Activated CD4-positive, alpha-beta T cell treated with anti-CD3 and anti-CD28 coated beads, Interleukin-10, Interleukin-2, amounts not matched to agents 100 ng/mL and 50 ng/mL, durations not matched to agents 16 hours and 8 hours (primary cell): ENCODE data around the gene RRBP1.
A peak's percentile ranks its signal among the peaks of the same experiment; 100 is the strongest.

ENCODE experiments used
- DNase-seq: peaks from one replicate; pipeline ENCODE4 v3.0.0-alpha.2; 2020

RRBP1 gene

DNA sequence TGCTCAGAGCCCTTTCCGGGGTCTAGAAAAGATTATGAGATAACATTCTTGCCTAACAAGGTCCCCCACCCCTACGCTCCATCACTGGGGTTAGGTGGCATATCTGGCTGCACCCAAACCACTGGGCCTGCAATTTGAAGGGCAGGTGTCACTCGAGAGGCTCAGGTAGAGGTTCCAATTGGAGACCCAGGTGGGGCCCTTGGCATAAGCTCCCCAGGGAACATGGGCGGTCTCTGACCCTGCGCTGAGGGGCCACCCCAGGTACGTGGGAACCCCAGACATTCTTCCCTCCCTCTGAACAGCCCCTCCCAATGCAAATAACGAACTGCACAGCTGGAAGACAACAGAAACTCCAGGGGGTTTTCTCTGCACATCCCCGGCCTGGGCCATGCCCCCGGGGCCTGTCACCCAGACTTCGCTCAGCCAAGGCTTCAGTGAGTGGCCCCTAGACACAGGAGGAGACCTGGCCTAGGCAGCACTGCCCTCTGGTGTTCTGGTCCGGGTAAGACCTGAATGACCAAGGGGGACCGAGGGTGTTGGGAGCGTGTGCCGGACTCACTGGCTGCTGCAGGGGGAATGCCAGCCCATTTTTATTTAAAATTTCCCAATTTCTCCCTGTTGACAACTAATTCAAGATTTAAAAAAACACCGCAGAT, 64.7 kb downstream of the RRBP1 start:
- DNase-seq = peak; percentile 53

GRCh38 chr20:17616480-17617211, 65.4 kb downstream of the RRBP1 start:
- DNase-seq = no peak

GRCh38 chr20:17615645-17616479, 66.2 kb downstream of the RRBP1 start:
- no peak for DNase-seq

DNA sequence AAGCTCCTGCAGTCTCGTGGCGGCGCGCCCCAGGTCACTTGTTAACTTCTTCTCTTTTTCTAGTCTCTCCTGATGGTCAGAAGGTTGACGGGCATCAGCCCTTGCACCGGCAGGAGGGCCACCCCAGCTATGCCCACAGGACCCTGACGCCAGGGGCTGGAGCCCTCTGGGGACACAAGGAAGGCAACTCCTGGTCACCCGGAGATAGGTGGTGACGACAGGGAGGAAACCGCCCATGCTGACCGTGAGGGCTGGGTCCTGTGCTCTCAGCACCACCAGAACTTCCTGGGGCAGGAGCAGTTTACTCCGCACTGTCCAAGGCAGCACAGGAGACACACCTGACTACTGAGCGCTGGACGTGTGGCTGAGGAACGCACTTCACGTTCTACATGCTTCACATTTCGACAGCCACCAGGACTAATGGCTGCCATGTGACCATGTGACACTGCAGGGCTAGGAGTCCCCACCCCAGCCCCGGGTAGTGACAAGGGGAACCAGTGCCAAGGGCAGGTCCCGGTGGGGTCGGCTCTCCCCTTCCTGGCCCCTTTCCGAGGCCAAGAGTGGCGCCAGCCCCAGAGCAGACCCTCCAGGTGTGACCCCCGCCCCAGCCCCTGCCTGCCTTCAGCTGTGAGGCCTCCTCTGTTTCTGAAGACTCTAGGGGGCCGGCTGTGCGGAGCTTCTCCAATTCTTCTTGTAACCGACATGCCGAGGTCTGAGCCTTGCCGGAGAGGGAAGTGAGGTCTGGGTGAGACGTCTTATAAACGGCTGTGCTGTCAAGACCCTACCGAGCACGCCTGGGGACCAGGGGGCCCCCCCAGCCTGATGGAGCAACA, 67.0 kb downstream of the RRBP1 start:
- no peak for DNase-seq

GRCh38 chr20:17614176-17614811, 67.7 kb downstream of the RRBP1 start:
- no peak for DNase-seq

GRCh38 chr20:17613328-17614175, 68.5 kb downstream of the RRBP1 start:
- DNase-seq = no peak

DNA sequence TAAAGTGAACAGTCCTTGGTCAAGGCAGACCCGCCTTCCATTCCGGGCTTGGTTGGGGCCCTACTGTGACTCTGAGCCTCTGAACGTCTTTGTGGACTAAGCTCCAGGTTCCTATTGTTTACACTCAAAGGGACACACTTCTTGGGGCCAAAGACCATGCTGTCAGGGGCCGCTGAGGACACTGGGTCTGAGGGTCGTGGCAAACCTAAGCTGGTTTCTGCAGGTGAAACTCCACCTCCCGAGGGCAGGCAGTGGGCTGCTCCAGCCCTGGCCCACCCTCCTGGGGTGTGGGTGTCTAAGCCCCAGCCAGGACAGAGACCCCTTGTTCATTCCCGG, 69.1 kb downstream of the RRBP1 start:
- no peak for DNase-seq

DNA sequence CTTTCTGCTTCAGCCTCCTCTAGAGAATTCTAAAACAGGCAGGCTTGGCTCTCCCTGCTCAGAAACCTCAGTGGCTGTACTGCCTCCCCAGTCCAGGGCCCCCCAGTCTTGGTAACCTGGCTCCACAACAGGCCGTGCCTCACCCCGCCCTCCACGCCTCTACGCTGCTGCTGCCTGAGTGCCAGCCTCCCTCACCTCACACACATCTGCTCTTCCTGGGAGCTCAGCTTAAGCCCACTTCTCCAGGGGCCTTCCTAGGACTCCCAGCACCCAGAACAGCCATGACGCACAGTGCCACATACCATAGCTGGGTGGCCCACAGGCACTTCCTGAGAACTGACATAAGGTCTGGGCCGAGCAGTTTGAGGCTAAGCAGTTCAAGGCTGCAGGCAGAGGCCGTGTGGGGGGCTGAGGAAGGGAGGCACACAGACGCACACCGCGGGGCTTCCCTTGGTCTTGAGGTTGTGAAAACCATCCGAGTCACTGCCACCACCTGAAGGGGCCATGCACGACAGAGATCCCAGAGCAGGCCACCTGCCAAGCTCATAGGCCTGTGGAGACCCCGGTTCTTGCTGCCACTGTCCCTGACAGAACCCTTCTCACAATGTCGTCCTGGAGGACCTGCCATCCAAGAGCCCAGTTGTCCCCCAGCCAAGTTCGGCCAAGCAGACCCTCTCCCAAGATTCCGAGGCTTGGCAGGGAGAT, 69.6 kb downstream of the RRBP1 start:
- peak; percentile 13 for DNase-seq

DNA sequence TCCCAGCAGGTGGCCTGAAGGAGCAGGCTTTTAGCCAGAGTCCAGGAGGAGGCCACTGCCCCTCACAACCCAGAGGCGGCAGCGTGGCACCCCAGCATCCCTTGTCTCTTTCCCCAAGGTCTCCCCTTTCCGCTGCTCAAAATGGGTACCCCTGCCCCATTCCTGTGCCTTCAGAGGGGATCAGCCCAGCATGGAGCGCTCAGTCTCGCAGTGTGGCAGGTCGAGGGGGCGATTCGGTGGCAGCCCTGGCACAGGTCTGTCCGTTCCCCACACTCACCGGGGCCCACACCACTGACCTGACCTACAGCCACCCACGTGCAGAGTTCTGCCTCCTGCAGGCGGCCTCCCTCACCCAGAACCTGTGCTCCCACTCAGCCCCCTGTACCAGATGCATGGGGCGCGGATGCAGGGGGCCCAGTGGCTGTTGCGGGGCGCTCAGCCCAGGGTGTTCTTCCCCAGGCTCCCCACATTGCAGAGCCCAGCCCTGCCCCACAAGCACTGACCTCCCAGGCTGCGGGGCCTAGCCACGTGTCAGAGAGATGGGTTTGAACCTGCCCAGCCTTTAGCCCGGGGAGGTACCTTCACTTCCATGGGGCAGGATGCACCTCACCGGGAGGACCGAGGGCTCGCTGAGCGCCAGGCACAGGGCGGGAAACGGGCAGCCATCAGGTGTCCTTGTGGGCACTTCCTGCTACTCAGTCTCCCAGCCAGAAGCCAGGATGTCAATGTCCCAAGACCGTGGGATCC, 70.3 kb downstream of the RRBP1 start:
- no peak for DNase-seq

GRCh38 chr20:17611290-17611539, 70.8 kb downstream of the RRBP1 start:
- DNase-seq = peak; percentile 30

GRCh38 chr20:17610566-17611289, 71.3 kb downstream of the RRBP1 start:
- DNase-seq = peak; percentile 63

- DNase-seq = no peak
Observed at GRCh38 chr20:17609811-17610377, 72.1 kb downstream of the RRBP1 start.

DNA sequence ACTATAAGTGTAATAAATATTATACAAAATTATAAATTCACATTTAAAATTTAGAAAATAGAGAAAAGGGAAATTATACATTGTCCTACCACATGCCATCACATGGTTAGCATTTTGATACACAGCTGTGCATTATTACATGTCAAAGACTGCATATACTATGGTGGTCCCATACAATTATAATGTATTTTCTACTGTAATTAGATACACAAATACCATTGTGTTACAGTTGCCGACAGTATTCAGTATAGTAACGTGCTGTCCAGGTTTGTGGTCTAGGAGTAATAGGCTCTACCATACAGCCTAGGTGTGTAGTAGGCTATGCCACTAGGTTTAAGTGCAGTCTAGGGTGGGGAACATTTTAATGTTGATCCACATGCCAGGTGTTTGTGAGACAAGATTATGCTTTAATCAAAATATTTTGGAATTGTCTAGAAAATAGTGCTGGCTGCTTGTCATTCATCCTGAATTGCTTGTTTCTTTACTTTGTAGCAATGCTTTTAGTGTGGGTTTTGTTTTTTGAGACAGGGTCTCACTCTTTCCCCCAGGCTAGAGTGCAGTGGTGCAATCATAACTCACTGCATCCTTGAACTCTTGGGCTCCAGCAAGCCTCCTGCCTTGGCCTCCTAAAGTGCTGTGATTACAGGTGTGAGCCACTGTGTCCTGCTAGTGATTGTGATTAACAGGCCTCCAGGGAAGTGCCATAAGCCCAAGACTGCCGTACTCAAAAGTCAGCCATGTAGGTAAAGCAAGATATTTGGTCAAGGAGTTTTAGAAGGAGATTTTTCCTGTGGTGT, 73.1 kb downstream of the RRBP1 start:
- no peak for DNase-seq

DNA sequence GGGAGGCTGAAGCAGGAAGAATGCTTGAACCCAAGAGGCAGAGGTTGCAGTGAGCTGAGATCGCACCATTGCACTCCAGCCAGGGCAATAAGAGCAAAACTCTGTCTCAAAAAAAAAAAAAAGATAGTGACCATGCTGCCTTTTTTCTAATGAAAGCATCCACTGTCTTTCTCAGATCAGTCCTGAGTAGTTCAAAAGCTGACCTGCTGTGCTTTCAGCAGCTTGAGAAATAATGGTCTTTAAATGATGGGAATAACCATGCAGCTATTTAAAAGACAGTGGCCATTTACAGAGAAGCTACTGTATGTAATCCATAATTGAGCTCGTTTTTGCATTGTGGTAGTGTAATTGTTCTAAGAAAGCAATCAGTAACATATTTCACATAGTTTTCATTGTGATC, 76.0 kb downstream of the RRBP1 start:
- DNase-seq = no peak

DNA sequence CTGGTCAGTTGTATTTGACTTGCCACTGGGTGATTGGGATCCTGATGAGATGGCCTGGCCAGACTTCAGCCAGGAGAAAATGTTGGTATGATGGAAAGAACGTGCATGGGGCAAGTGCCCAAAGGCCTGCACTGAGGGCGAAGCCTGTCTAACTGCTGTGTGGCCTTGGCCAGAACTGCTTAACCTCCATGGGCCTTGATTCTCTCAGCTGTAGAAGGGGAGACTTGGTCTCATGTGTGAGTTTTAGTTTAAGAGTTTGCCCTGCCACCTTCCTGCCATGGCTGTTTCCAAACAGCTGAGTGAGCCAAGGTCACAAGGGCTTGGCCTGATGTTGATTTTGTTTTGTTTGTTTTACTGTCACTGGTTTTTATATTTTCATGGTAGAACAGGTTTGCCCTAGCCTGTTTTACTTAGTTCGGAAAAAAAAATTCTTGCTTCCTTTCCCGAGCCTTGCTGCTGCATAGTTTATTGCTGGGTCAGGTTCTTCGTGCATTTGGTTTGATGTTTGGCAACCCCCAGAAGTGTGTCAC, 76.8 kb downstream of the RRBP1 start:
- no peak for DNase-seq

- DNase-seq = no peak
Observed at GRCh38 chr20:17602493-17602892, 79.5 kb downstream of the RRBP1 start.

GRCh38 chr20:17601957-17602356, 80.1 kb downstream of the RRBP1 start:
- DNase-seq = no peak

DNA sequence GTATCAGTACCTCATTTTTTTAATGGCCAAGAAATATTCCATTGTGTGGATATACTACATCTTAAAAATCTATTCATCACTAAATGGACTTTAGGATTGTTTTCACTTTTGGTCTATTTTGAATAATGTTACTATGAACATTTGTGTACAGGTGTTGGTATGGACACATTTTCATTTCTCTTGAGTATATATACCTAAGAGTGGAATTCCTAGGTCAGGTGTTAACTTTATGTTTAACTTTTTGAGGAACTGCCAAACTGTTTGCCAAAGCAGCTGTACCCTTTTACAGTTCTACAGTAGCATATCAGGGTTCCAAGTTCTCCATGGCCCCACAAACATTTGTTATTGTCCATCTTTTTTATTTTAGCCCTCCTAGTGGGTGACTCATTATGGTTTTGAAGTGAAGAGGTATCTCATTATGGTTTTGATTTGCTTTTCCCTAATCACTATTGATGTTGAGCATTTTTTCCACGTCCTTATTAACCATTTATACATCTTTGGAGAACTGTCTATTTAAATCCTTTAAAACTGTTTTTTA, 84.0 kb downstream of the RRBP1 start:
- no peak for DNase-seq
